Measurements from ENCODE around the gene TNRC6B.

TNRC6B gene

GRCh38 chr22:40314041-40314440 is 136.3 kb downstream of the TNRC6B start:
- CTCF ChIA-PET = no interaction called here

GRCh38 chr22:40320687-40321086 is 143.0 kb downstream of the TNRC6B start:
- ChIA-PET POLR2A (no interaction called here), CTCF (interaction anchor here (0.6 kb wide), 1 partner anchor 283 kb away, joined by 3 read pairs; no protein-coding TSS in a partner anchor)
- no peak overlapping the region for H3K4me3 ChIP-seq (ENCODE audit: low read depth, low read length)
- no peaks in the 10 kb centered on the region for H3K9me3 ChIP-seq (ENCODE audit: control insufficient read depth, insufficient read depth, low read depth, low read length)
- H3K27ac ChIP-seq (ENCODE audit: extremely low read depth, low read depth, low read length) = no peak overlapping the region
- H3K36me3 ChIP-seq (ENCODE audit: control insufficient read depth in 2 of 2, insufficient read depth in 1 of 2, low read length in 2 of 2) = peaks cover 34 to 72% of the 10 kb centered on the region in 2 experiments
- H3K4me1 ChIP-seq (ENCODE audit: control insufficient read depth, insufficient read depth, low read length) = no peaks in the 10 kb centered on the region
- TF ChIP-seq ZFP3 (tag by site-specific recombination; IDR thresholded peaks at IDR 0.05; ENCODE audit: low read depth) (no peak), EGR2 (tag by site-specific recombination; IDR thresholded peaks at IDR 0.05; ENCODE audit: low read depth) (no peak), ZNF670 (tag by site-specific recombination; IDR thresholded peaks at IDR 0.05; ENCODE audit: low read depth) (no peak), ZNF335 (tag by site-specific recombination; conservative IDR thresholded peaks at IDR 0.05) (no peak), ZSCAN5A (tag by site-specific recombination; IDR thresholded peaks at IDR 0.05) (no peak), ZNF658 (tag by site-specific recombination; IDR thresholded peaks at IDR 0.05) (no peak), BCL11A (tag by site-specific recombination; IDR thresholded peaks at IDR 0.05; ENCODE audit: low read depth) (no peak), ZEB2 (tag by site-specific recombination; IDR thresholded peaks at IDR 0.05) (no peak), WT1 (tag by site-specific recombination; IDR thresholded peaks at IDR 0.05) (no peak), REPIN1 (tag by site-specific recombination; IDR thresholded peaks at IDR 0.05; ENCODE audit: low read depth) (no peak), ZNF623 (tag by site-specific recombination; IDR thresholded peaks at IDR 0.05) (no peak), ZNF114 (tag by site-specific recombination; IDR thresholded peaks at IDR 0.05) (no peak), ZBTB6 (tag by site-specific recombination; IDR thresholded peaks at IDR 0.05) (no peak), ZSCAN16 (tag by site-specific recombination; IDR thresholded peaks at IDR 0.05) (no peak), ZNF518A (tag by site-specific recombination; conservative IDR thresholded peaks at IDR 0.05; ENCODE audit: low read depth) (no peak)

More at GRCh38 chr22:40314041-40314440, 136.3 kb downstream of the TNRC6B start:
- POLR2A ChIA-PET = no interaction called here
- no peak overlapping the region for H3K27ac ChIP-seq (ENCODE audit: extremely low read depth, low read depth, low read length)
- no peak overlapping the region for H3K4me3 ChIP-seq (ENCODE audit: low read depth, low read length)
- H3K9me3 ChIP-seq (ENCODE audit: control insufficient read depth, insufficient read depth, low read depth, low read length) = no peaks in the 10 kb centered on the region
- peaks cover 49 to 88% of the 10 kb centered on the region in 2 experiments for H3K36me3 ChIP-seq (ENCODE audit: control insufficient read depth in 2 of 2, insufficient read depth in 1 of 2, low read length in 2 of 2)
- no peak for TF ChIP-seq GLI4 (tag by site-specific recombination; IDR thresholded peaks at IDR 0.05)
- TF ChIP-seq ZBTB44 (tag by site-specific recombination; IDR thresholded peaks at IDR 0.05) = no peak
- no peak for TF ChIP-seq ZNF133 (tag by site-specific recombination; IDR thresholded peaks at IDR 0.05)
- TF ChIP-seq ZNF174 (tag by site-specific recombination; IDR thresholded peaks at IDR 0.05) = no peak
- no peak for TF ChIP-seq HIC1 (tag by site-specific recombination; IDR thresholded peaks at IDR 0.05)
- peaks cover 3% of the 10 kb centered on the region; the same call in 1 of the 2 replicates for H3K4me1 ChIP-seq (ENCODE audit: control insufficient read depth, insufficient read depth, low read length)
